MM.1S (cell line): ENCODE measurements around the gene PAK2.

Experiments used
- DNase-seq: peaks from one replicate; pipeline ENCODE4 v3.0.0-alpha.2; 2015
- H2AFZ ChIP-seq: fragments of 300-600 bp; sonication (generic); 2 replicates; pipeline ENCODE4 v1.6.0; 2016; ENCODE audit warnings: antibody characterized with exemption, low read length
- H3F3A ChIP-seq: fragments of 300-600 bp; sonication (generic); 2 replicates; pipeline ENCODE4 v1.6.1; 2016; ENCODE audit warnings: mild to moderate bottlenecking, antibody characterized with exemption, low read length, moderate library complexity, mixed read lengths; ENCODE audit not compliant: insufficient read depth
- H3K27ac ChIP-seq: fragments of 300-600 bp; sonication (generic); 2 replicates; pipeline ENCODE4 v1.5.1; 2016; ENCODE audit warnings: mild to moderate bottlenecking, low read length
- H3K27me3 ChIP-seq: fragments of 300-600 bp; sonication (generic); replicated peaks from 2 replicates; pipeline ENCODE4 v1.6.0; 2016; ENCODE audit warnings: low read length; ENCODE audit not compliant: insufficient read depth
- H3K36me3 ChIP-seq: fragments of 300-600 bp; sonication (generic); replicated peaks from 2 replicates; pipeline ENCODE4 v1.6.1; 2016; ENCODE audit warnings: mild to moderate bottlenecking, low read length, mixed read lengths; ENCODE audit not compliant: insufficient read depth
- H3K4me1 ChIP-seq: fragments of 300-600 bp; sonication (generic); 2 replicates; pipeline ENCODE4 v1.6.1; 2016; ENCODE audit warnings: low read length, mixed read lengths
- H3K4me2 ChIP-seq: fragments of 300-600 bp; sonication (generic); 2 replicates; pipeline ENCODE4 v1.6.0; 2016; ENCODE audit warnings: low read depth, low read length
- H3K4me3 ChIP-seq: fragments of 300-600 bp; sonication (generic); 2 replicates; pipeline ENCODE4 v1.5.1; 2016; ENCODE audit warnings: low read length, mixed read lengths
- H3K79me2 ChIP-seq: fragments of 300-600 bp; sonication (generic); 2 replicates; pipeline ENCODE4 v1.6.1; 2016; ENCODE audit warnings: mixed run types, low read length, mixed read lengths
- H3K9ac ChIP-seq: fragments of 300-600 bp; sonication (generic); 2 replicates; pipeline ENCODE4 v1.6.1; 2016; ENCODE audit warnings: low read length, mixed read lengths
- H3K9me2 ChIP-seq: fragments of 300-600 bp; sonication (generic); replicated peaks from 2 replicates; pipeline ENCODE4 v1.6.1; 2016; ENCODE audit warnings: mild to moderate bottlenecking, low read length, mixed read lengths; ENCODE audit not compliant: insufficient read depth
- H3K9me3 ChIP-seq: fragments of 300-600 bp; sonication (generic); replicated peaks from 2 replicates; pipeline ENCODE4 v1.6.1; 2016; ENCODE audit warnings: mild to moderate bottlenecking, low read length, mixed read lengths; ENCODE audit not compliant: insufficient read depth
- H4K20me1 ChIP-seq: fragments of 300-600 bp; sonication (generic); 2 replicates; pipeline ENCODE4 v1.6.1; 2016; ENCODE audit warnings: mild to moderate bottlenecking, low read length, moderate library complexity, mixed read lengths; ENCODE audit not compliant: insufficient read depth
- EZH2 ChIP-seq: fragments of 300-600 bp; sonication (generic); optimal IDR thresholded peaks from 2 replicates; pipeline ENCODE3; 2017; ENCODE audit warnings: low read depth, mild to moderate bottlenecking, antibody characterized with exemption, low read length, mixed read lengths
- EZH2phosphoT487 ChIP-seq: fragments of 300-600 bp; sonication (generic); IDR thresholded peaks from 2 replicates; pipeline ENCODE4 v1.6.1; 2018; ENCODE audit warnings: antibody characterized with exemption, low read length
- TF ChIP-seq, protein P1 (sequence below): fragments of 300-600 bp; sonication (generic); IDR thresholded peaks from 2 replicates; pipeline ENCODE4 v1.5.1; 2016; ENCODE audit warnings: antibody characterized with exemption, low read length, mixed read lengths

Gene PAK2

DNA sequence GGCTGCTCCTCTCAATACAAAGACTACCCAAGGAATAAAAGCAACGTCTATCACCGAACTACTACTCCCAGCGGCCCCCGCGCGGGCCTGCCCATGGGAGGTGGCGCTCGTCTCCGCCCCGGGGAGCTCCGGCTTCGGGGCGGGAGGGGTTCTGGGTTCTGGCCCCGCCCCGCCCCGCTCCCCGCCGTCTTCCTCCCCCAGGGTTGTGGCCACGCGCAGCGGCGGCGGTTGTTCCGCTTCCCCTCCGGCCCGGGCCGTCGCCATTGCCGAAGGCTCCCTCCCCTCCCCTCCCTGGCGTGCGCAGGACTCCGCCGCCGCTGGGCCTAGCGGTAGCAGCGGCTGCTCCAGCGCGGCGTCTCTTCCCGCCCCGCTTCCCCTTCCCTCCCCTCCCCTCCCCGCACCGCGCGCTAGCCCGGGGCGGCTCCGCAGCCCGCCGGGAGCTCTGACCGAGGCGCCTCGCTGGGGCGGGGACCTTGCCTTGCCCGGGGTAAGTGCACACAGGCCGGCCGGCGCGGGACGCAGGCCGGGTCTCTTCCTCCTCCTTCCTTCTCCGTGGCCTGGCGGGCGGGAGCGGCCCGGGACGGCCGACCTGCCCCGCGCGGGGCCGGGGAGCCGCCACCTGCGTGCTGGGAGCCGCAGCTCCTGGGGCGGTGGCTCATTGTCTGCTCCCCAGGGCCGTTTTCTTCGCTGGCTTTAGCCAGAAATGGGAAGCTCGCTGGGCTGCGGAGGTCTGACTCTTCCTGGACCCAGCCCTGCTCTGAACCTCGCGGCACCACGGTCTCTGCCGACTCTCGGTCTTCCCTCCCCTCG, at the start of gene PAK2:
TSS of gene PAK2 (plus strand) at position 187 of the 810 bp plus-strand sequence. CDS start 42,790 bp downstream, outside the sequence.
- no peaks in the 10 kb centered on the region for H3K9me2 ChIP-seq
- peak within 1 kb of the TSS; percentile 87 for H3K4me2 ChIP-seq
- peak within 1 kb of the TSS; percentile 82 for H3K27ac ChIP-seq
- no peaks in the 10 kb centered on the region for H3K27me3 ChIP-seq
- DNase-seq: peak; percentile 96
- peaks cover 14% of the 10 kb centered on the region; the same call in 1 of the 2 replicates for H4K20me1 ChIP-seq
- H3K36me3 ChIP-seq: no peaks in the 10 kb centered on the region
- H3K79me2 ChIP-seq: peaks cover 50% of the 10 kb centered on the region
- H3K9ac ChIP-seq: peak within 1 kb of the TSS; percentile 88
- TF ChIP-seq EZH2phosphoT487: no peak
- TF ChIP-seq, protein P1, sequence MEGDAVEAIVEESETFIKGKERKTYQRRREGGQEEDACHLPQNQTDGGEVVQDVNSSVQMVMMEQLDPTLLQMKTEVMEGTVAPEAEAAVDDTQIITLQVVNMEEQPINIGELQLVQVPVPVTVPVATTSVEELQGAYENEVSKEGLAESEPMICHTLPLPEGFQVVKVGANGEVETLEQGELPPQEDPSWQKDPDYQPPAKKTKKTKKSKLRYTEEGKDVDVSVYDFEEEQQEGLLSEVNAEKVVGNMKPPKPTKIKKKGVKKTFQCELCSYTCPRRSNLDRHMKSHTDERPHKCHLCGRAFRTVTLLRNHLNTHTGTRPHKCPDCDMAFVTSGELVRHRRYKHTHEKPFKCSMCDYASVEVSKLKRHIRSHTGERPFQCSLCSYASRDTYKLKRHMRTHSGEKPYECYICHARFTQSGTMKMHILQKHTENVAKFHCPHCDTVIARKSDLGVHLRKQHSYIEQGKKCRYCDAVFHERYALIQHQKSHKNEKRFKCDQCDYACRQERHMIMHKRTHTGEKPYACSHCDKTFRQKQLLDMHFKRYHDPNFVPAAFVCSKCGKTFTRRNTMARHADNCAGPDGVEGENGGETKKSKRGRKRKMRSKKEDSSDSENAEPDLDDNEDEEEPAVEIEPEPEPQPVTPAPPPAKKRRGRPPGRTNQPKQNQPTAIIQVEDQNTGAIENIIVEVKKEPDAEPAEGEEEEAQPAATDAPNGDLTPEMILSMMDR: no peak
- no peak for TF ChIP-seq EZH2
- H2AFZ ChIP-seq: peak within 1 kb of the TSS; percentile 61
- H3F3A ChIP-seq: peaks cover 20% of the 10 kb centered on the region
- H3K4me3 ChIP-seq: peak within 1 kb of the TSS; percentile 82
- no peaks in the 10 kb centered on the region for H3K9me3 ChIP-seq
- peaks cover 7% of the 10 kb centered on the region for H3K4me1 ChIP-seq

DNA sequence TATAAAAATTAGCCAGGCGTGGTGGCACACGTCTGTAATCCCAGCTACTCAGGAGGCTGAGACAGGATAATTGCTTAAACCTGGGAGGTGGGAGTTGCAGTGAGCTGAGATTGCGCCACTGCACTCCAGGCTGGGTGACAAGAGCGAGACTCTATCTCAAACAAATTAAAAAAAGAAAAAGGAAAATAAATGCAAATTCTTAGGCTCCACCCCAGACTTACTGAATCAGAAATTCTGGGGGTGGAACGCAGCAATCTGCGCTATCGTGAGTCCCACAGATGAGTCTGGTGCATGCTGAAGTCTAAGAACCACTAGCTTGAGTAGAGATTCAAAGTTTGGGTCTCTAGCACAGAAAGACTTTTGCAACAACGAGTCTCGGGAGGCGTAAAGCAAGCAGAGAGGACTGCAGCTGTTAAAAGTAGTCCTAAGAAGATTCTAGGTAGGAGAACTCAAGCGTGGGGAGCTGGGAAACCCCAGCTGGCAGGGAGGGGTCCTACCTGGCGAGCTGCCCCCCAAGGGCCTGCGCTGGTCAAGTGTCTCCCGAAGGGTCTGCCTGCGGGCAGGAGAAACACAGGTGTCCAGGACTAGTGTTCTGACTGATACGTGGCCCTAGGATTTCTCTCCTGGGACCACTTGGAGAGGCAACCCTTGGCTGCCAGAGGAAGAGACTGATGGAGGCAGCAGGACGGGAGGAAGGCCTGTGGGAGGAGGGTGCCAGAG, 49.6 kb upstream of the PAK2 start:
- H2AFZ ChIP-seq: no peak overlapping the region
- DNase-seq: no peak
- H3K9me3 ChIP-seq: no peaks in the 10 kb centered on the region
- H4K20me1 ChIP-seq: no peaks in the 10 kb centered on the region
- H3K36me3 ChIP-seq: no peaks in the 10 kb centered on the region
- no peak for TF ChIP-seq EZH2
- no peak for TF ChIP-seq EZH2phosphoT487
- TF ChIP-seq, protein P1: no peak
- H3K4me1 ChIP-seq: 0 out of 2 replicates have a peak, but pooled peaks cover 3% of the 10 kb centered on the region
- H3K9me2 ChIP-seq: no peaks in the 10 kb centered on the region
- H3K27me3 ChIP-seq: no peaks in the 10 kb centered on the region
- H3K4me3 ChIP-seq: no peak overlapping the region
- no peaks in the 10 kb centered on the region for H3K79me2 ChIP-seq
- H3K4me2 ChIP-seq: no peak overlapping the region
- no peak overlapping the region for H3K9ac ChIP-seq
- H3K27ac ChIP-seq: no peak overlapping the region
- H3F3A ChIP-seq: peaks cover 4% of the 10 kb centered on the region; the same call in 1 of the 2 replicates

DNA sequence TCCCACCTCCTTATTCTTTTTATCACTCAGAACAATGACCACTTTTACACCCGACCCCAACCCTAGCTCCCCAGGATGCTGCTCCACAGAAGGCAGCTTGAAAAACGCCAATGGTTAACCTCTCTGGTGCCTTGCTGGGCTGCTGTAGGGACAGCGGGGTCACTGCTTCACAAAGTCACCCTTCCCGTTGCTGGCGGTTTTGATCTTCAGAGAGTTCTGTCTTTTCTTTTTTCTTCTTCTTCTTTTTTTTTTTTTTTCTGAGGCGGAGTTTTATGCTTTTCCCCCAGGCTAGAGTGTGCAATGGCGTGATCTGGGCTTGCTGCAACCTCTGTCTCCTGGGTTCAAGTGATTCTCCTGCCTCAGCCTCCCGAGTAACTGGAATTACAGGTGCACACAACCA, 48.3 kb upstream of the PAK2 start:
- H3K4me1 ChIP-seq: no peaks in the 10 kb centered on the region
- H3K4me3 ChIP-seq: no peak overlapping the region
- H3K9me2 ChIP-seq: no peaks in the 10 kb centered on the region
- H3K27me3 ChIP-seq: no peaks in the 10 kb centered on the region
- no peaks in the 10 kb centered on the region for H3K9me3 ChIP-seq
- H2AFZ ChIP-seq: no peak overlapping the region
- no peak overlapping the region for H3K9ac ChIP-seq
- H3K36me3 ChIP-seq: no peaks in the 10 kb centered on the region
- no peaks in the 10 kb centered on the region for H4K20me1 ChIP-seq
- TF ChIP-seq, protein P1: no peak
- TF ChIP-seq EZH2 (no peak), EZH2phosphoT487 (no peak)
- H3F3A ChIP-seq: no peaks in the 10 kb centered on the region
- no peak overlapping the region for H3K27ac ChIP-seq
- no peaks in the 10 kb centered on the region for H3K79me2 ChIP-seq
- no peak overlapping the region for H3K4me2 ChIP-seq
- DNase-seq: no peak
